HG03442 (cell line): Measurements from ENCODE around the gene HMCN2.
"Not testable (repeated sequence)": the region's sequence is repeated elsewhere in the genome, so short reads cannot be mapped to it uniquely, and the experiment has no call there.

ENCODE experiments used
- ATAC-seq: cut with Tn5 transposase; IDR thresholded peaks from one replicate; pipeline ENCODE4 v1.9.1; 2021; ENCODE audit warnings: mild to moderate bottlenecking, moderate library complexity; ENCODE audit not compliant: unreplicated experiment

Gene HMCN2

GRCh38 chr9:130325921-130326320 lies 60.4 kb downstream of the HMCN2 start:
- ATAC-seq, result no peak

GRCh38 chr9:130327070-130327780 lies 61.7 kb downstream of the HMCN2 start:
- no peak for ATAC-seq

GRCh38 chr9:130327781-130328348 lies 62.3 kb downstream of the HMCN2 start:
- no peak for ATAC-seq

- no peak for ATAC-seq
Measured at GRCh38 chr9:130328349-130328801, 62.8 kb downstream of the HMCN2 start.

GRCh38 chr9:130329061-130329460 lies 63.5 kb downstream of the HMCN2 start:
- no peak for ATAC-seq

- no peak for ATAC-seq
Measured at GRCh38 chr9:130330202-130330862, 64.8 kb downstream of the HMCN2 start.

GRCh38 chr9:130331061-130331460 lies 65.5 kb downstream of the HMCN2 start:
- ATAC-seq, result no peak

GRCh38 chr9:130331573-130331972 lies 66.0 kb downstream of the HMCN2 start:
- no peak for ATAC-seq

- no peak for ATAC-seq
Measured at GRCh38 chr9:130332384-130332926, 66.9 kb downstream of the HMCN2 start.

GRCh38 chr9:130333041-130333711 lies 67.6 kb downstream of the HMCN2 start:
- no peak for ATAC-seq

- ATAC-seq, result no peak
Measured at GRCh38 chr9:130333712-130334062, 68.1 kb downstream of the HMCN2 start.

- ATAC-seq, result no peak
Measured at GRCh38 chr9:130334915-130335314, 69.4 kb downstream of the HMCN2 start.

- ATAC-seq, result no peak
Measured at GRCh38 chr9:130336027-130336610, 70.6 kb downstream of the HMCN2 start.

- no peak for ATAC-seq
Measured at GRCh38 chr9:130336885-130337284, 71.3 kb downstream of the HMCN2 start.

- no peak for ATAC-seq
Measured at GRCh38 chr9:130337318-130337717, 71.8 kb downstream of the HMCN2 start.

GRCh38 chr9:130337784-130338380 lies 72.3 kb downstream of the HMCN2 start:
- ATAC-seq, result no peak

GRCh38 chr9:130338891-130339290 lies 73.3 kb downstream of the HMCN2 start:
- ATAC-seq, result not testable (repeated sequence)

GRCh38 chr9:130339306-130339705 lies 73.7 kb downstream of the HMCN2 start:
- ATAC-seq, result no peak

- ATAC-seq, result no peak
Measured at GRCh38 chr9:130340011-130340410, 74.5 kb downstream of the HMCN2 start.

GRCh38 chr9:130340557-130340956 lies 75.0 kb downstream of the HMCN2 start:
- ATAC-seq, result not testable (repeated sequence)

GRCh38 chr9:130341128-130341527 lies 75.6 kb downstream of the HMCN2 start:
- no peak for ATAC-seq
